ENCODE results near the gene DMBT1. TPM values are rescaled to one million over a fixed set of nuclear protein-coding genes. Genes with fewer than 3 reads are reported as not detected.

The DMBT1 gene
- total RNA-seq, 1 donor from 2014 or later: not detected

- Histone ChIP-seq H2AFZ (replicated peaks) (no peak overlapping the region), H3K79me2 (ENCODE audit: low read depth) (no peaks in the 10 kb centered on the region), H3K4me1 (no peaks in the 10 kb centered on the region), H3K4me3 (no peak overlapping the region), H3K9me3 (ENCODE audit: low read depth) (no peaks in the 10 kb centered on the region), H3F3A (ENCODE audit: low read depth) (no peaks in the 10 kb centered on the region), H3K9ac (no peak overlapping the region), H3K27me3 (no peaks in the 10 kb centered on the region), H3K4me2 (no peak overlapping the region), H3K27ac (no peak overlapping the region), H4K20me1 (ENCODE audit: low read depth) (no peaks in the 10 kb centered on the region), H3K36me3 (no peaks in the 10 kb centered on the region)
- H3K36me3 Mint-ChIP-seq: no peaks in the 10 kb centered on the region
- H3K4me1 Mint-ChIP-seq: no peaks in the 10 kb centered on the region
- no peak overlapping the region for H3K4me3 Mint-ChIP-seq
- peaks cover 2% of the 10 kb centered on the region for H3K9me3 Mint-ChIP-seq
- H3K27ac Mint-ChIP-seq: no peak overlapping the region
- DNase-seq (ENCODE audit: low spot score): no peak
- TF ChIP-seq EZH2 (IDR thresholded peaks at IDR 0.05) (no peak), EZH2phosphoT487 (IDR thresholded peaks at IDR 0.05) (no peak)
- TF ChIP-seq, protein P1, sequence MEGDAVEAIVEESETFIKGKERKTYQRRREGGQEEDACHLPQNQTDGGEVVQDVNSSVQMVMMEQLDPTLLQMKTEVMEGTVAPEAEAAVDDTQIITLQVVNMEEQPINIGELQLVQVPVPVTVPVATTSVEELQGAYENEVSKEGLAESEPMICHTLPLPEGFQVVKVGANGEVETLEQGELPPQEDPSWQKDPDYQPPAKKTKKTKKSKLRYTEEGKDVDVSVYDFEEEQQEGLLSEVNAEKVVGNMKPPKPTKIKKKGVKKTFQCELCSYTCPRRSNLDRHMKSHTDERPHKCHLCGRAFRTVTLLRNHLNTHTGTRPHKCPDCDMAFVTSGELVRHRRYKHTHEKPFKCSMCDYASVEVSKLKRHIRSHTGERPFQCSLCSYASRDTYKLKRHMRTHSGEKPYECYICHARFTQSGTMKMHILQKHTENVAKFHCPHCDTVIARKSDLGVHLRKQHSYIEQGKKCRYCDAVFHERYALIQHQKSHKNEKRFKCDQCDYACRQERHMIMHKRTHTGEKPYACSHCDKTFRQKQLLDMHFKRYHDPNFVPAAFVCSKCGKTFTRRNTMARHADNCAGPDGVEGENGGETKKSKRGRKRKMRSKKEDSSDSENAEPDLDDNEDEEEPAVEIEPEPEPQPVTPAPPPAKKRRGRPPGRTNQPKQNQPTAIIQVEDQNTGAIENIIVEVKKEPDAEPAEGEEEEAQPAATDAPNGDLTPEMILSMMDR (IDR thresholded peaks at IDR 0.05): no peak
- peaks cover 2% of the 10 kb centered on the region for H3K27me3 Mint-ChIP-seq (ENCODE audit: insufficient read depth, low read depth)
Measured at GRCh38 chr10:122692744-122693143, 132.2 kb downstream of the DMBT1 start.

Other genes starting within 250 kb of the DMBT1 start
- gene PLEKHA1, start 186.0 kb upstream of the DMBT1 start, total RNA-seq (ENCODE audit: low replicate concordance): 70.2 and 79.1 TPM in 2 replicates
- not detected in 2 replicates for gene ARMS2, start 106.1 kb upstream of the DMBT1 start, total RNA-seq (ENCODE audit: low replicate concordance)
- gene HTRA1, start 99.2 kb upstream of the DMBT1 start, total RNA-seq (ENCODE audit: low replicate concordance): 12.2 and 17.0 TPM in 2 replicates
- not detected in 2 replicates for gene C10orf120, start 139.1 kb downstream of the DMBT1 start, total RNA-seq (ENCODE audit: low replicate concordance)